ENCODE data around the gene BSPRY. TPM values are rescaled to one million over a fixed set of nuclear protein-coding genes. Genes with fewer than 3 reads are reported as not detected.
"Not testable (repeated sequence)": the region's sequence is repeated elsewhere in the genome, so short reads cannot be mapped to it uniquely, and the experiment has no call there.

Gene BSPRY
- total RNA-seq, 4 donors from 2014 or later = 9.0 to 36.8 (median 26.8) TPM

DNA sequence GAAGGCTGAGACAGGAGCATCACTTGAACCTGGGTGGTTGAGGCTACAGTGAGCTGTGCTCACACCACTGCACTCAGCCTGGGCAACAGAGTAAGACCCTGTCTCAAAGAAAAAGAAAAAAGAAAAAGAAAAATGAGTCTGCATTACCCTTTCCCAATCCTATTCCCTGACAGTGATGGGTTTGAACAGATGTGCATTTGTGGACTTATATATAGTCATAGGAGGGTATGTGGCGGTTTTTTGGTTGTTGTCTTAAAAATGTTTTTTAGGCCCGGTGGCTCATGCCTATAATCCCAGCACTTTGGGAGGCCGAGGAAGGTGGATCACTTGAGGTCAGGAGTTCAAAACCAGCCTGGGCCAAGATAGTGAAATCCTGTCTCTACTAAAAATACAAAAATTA is 14.0 kb downstream of the BSPRY start:
- Histone ChIP-seq H3K27ac (no peak overlapping the region), H3K36me3 (no peaks in the 10 kb centered on the region), H3K4me1 (no peaks in the 10 kb centered on the region), H3K4me3 (no peak overlapping the region), H3K27me3 (no peaks in the 10 kb centered on the region), H3K9me3 (no peaks in the 10 kb centered on the region)
- in situ Hi-C loops (cut with MboI; ENCODE audit: low pct_ligation_motif_present in 1 of 4, low pct_unique_long_range_greater_than_20kb in 1 of 4, low sequenced_read_pairs in 3 of 4) = no loop called here
- 91% methylated on average over 3 of the region's 3 CpGs; no CpG with 5 or more reads in 1 of the 2 donors for WGBS, 2 donors (ENCODE audit: low coverage in 1 of 2)
- TF ChIP-seq EP300 (IDR thresholded peaks at IDR 0.05; ENCODE audit: low read depth) (no peak), POLR2AphosphoS5 (IDR thresholded peaks at IDR 0.05) (no peak), POLR2A (IDR thresholded peaks at IDR 0.05) (no peak)
- TF ChIP-seq, protein P1, sequence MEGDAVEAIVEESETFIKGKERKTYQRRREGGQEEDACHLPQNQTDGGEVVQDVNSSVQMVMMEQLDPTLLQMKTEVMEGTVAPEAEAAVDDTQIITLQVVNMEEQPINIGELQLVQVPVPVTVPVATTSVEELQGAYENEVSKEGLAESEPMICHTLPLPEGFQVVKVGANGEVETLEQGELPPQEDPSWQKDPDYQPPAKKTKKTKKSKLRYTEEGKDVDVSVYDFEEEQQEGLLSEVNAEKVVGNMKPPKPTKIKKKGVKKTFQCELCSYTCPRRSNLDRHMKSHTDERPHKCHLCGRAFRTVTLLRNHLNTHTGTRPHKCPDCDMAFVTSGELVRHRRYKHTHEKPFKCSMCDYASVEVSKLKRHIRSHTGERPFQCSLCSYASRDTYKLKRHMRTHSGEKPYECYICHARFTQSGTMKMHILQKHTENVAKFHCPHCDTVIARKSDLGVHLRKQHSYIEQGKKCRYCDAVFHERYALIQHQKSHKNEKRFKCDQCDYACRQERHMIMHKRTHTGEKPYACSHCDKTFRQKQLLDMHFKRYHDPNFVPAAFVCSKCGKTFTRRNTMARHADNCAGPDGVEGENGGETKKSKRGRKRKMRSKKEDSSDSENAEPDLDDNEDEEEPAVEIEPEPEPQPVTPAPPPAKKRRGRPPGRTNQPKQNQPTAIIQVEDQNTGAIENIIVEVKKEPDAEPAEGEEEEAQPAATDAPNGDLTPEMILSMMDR (IDR thresholded peaks at IDR 0.05) = no peak
- no peak for DNase-seq
- intact Hi-C loops (cut with DNase I; ENCODE audit: low total_unique reads) = no loop called here

DNA sequence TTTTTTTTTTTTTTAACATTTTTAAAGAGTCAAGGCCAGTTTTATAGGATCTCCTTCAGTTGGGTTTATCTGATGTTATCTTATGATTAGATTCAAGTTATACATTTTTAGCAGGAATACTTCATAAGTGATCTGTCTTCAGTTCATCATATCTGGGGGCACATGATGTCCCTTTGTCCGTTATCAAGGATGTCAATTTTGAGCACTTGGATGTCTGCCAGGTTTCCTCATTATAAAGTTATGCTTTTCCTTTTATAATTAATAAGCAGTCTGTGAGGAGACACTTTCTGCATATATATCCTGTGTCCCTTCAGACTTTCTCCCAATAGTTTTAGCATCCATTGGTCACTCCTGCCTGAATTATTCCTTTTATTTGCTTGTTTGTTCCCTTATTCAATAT is 15.6 kb downstream of the BSPRY start:
- H3K36me3 ChIP-seq = no peaks in the 10 kb centered on the region
- no peak for DNase-seq
- H3K9me3 ChIP-seq = no peaks in the 10 kb centered on the region
- no peak overlapping the region for H3K4me3 ChIP-seq
- no peak for TF ChIP-seq EP300 (IDR thresholded peaks at IDR 0.05; ENCODE audit: low read depth)
- TF ChIP-seq, protein P1 (IDR thresholded peaks at IDR 0.05) = no peak
- no peak for TF ChIP-seq POLR2A (IDR thresholded peaks at IDR 0.05)
- TF ChIP-seq POLR2AphosphoS5 (IDR thresholded peaks at IDR 0.05) = no peak
- no peaks in the 10 kb centered on the region for H3K27me3 ChIP-seq
- intact Hi-C loops (cut with DNase I; ENCODE audit: low total_unique reads) (no loop called here), in situ Hi-C loops (cut with MboI; ENCODE audit: low pct_ligation_motif_present in 1 of 4, low pct_unique_long_range_greater_than_20kb in 1 of 4, low sequenced_read_pairs in 3 of 4) (no loop called here)
- 84 to 89% methylated on average over 1 of the region's 1 CpG for WGBS, 2 donors (ENCODE audit: low coverage in 1 of 2)
- no peaks in the 10 kb centered on the region for H3K4me1 ChIP-seq
- H3K27ac ChIP-seq = no peak overlapping the region

DNA sequence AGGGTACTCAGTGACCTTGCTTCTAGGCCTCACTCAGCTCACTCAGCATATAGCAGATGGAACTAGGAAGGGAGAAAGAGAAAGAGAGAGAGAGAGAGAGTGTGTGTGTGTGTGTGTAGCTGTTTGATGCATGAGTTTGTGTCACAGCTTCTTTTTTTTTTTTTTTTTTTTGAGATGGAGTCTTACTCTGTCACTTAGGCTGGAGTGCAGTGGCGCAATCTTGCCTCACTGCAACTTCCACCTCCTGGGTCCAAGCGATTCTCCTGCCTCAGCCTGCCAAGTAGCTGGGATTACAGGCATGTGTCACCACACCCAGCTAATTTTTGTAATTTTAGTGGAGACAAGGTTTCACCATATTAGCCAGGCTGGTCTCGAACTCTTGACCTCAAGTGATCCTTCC is 16.3 kb downstream of the BSPRY start:
- H3K4me3 ChIP-seq; intact Hi-C loops (cut with DNase I; ENCODE audit: low total_unique reads); H3K4me1 ChIP-seq; in situ Hi-C loops (cut with MboI; ENCODE audit: low pct_ligation_motif_present in 1 of 4, low pct_unique_long_range_greater_than_20kb in 1 of 4, low sequenced_read_pairs in 3 of 4); H3K27ac ChIP-seq; H3K27me3 ChIP-seq; DNase-seq; H3K9me3 ChIP-seq; H3K36me3 ChIP-seq: not testable (repeated sequence)
- WGBS, 2 donors (ENCODE audit: low coverage in 1 of 2) = 90% methylated on average over 3 of the region's 3 CpGs; no CpG with 5 or more reads in 1 of the 2 donors

DNA sequence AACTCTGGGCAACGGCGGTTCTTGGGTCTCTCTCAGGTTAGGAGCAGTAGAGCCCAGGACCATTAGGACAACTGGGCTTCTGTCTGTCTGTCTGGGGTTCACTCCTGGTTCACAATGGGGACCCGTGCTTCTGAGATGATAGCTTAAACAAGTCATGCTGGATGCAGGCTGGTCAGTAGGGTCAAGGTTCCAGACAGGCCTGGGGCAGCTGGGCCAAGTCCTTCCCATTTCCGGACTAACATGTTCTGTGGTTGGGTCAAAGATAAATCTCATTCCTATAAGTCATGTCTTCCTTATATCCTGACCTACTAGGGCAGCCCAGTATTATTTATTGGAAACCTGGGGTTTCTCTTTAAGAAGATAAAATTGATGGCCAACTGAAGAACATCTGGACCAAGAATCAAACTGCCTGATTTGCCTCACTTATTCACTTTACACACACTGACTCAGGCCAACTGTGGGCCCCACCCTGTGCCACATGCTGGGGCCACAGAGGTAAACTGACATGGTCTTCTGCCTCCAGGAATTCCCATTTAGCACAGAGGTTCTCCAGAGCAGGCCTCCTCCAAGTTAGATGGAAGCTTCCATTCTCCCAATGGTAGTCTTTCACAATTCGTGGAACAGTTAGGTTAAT is 19.1 kb downstream of the BSPRY start:
- in situ Hi-C loops (cut with MboI; ENCODE audit: low pct_ligation_motif_present in 1 of 4, low pct_unique_long_range_greater_than_20kb in 1 of 4, low sequenced_read_pairs in 3 of 4) (no loop called here), intact Hi-C loops (cut with DNase I; ENCODE audit: low total_unique reads) (no loop called here)
- Histone ChIP-seq H3K36me3 (peaks cover 0 to 7% (median under 1%) of the 10 kb centered on the region in 4 donors), H3K27me3 (no peaks in the 10 kb centered on the region), H3K9me3 (no peaks in the 10 kb centered on the region), H3K27ac (no peak overlapping the region), H3K4me1 (peaks cover 0 to 2% (median under 1%) of the 10 kb centered on the region in 4 donors), H3K4me3 (no peak overlapping the region)
- TF ChIP-seq EP300 (IDR thresholded peaks at IDR 0.05; ENCODE audit: low read depth) (no peak), POLR2AphosphoS5 (IDR thresholded peaks at IDR 0.05) (no peak), POLR2A (IDR thresholded peaks at IDR 0.05) (no peak)
- TF ChIP-seq, protein P1 (IDR thresholded peaks at IDR 0.05) = no peak
- WGBS, 2 donors (ENCODE audit: low coverage in 1 of 2) = 78 to 84% methylated on average over 2 to 5 of the region's 5 CpGs
- no peak for DNase-seq

Data from transverse colon (tissue), 4 donors.